ENCODE measurements around the gene AIPL1. TPM values are rescaled to one million over a fixed set of nuclear protein-coding genes. Genes with fewer than 3 reads are reported as not detected.
A peak's percentile ranks its signal among the peaks of the same experiment; 100 is the strongest.

Gene AIPL1
- total and polyA plus RNA-seq, 2 of the 13 experiments (the other 11 are each of a cell fraction or from before 2014, with no cell fraction given): not detected

GRCh38 chr17:6460531-6461161 is 25.7 kb upstream of the AIPL1 start:
- no peaks in the 10 kb centered on the region for H4K20me1 ChIP-seq (ENCODE audit: insufficient read depth, low read length)
- ChIA-PET POLR2A (no interaction called here), CTCF (ENCODE audit: low intra/inter-chr PET ratio, low total read pairs) (no interaction called here)
- no peak overlapping the region for H3K27ac ChIP-seq (ENCODE audit: extremely low read length, insufficient read depth, low read length)
- no peak overlapping the region for H3K9ac ChIP-seq (ENCODE audit: insufficient read depth, low read depth, low read length)
- peaks cover 0 to 3% of the 10 kb centered on the region in 2 experiments; a peak in 3 of 5 replicates for H3K27me3 ChIP-seq (ENCODE audit: control insufficient read depth in 1 of 2, insufficient read depth in 2 of 2, low read length in 2 of 2)
- ATAC-seq: no peak
- TF ChIP-seq PBX2 (CRISPR knock-in tag; IDR thresholded peaks at IDR 0.05): no peak
- TF ChIP-seq NFRKB (IDR thresholded peaks at IDR 0.05): no peak
- TF ChIP-seq ZBTB26 (CRISPR knock-in tag; IDR thresholded peaks at IDR 0.05; ENCODE audit: borderline replicate concordance): no peak
- no peak for TF ChIP-seq ZNF550 (CRISPR knock-in tag; IDR thresholded peaks at IDR 0.05; ENCODE audit: borderline replicate concordance)
- peak; percentile 18; the same call in 1 of the 2 replicates for TF ChIP-seq GABPA (IDR thresholded peaks at IDR 0.05; ENCODE audit: low read depth, low read length)
- no peak for TF ChIP-seq GABPA (CRISPR knock-in tag; IDR thresholded peaks at IDR 0.05; ENCODE audit: low read depth)
- TF ChIP-seq FOXK2 (IDR thresholded peaks at IDR 0.05): no peak
- no peak for TF ChIP-seq TRAFD1 (CRISPR knock-in tag; IDR thresholded peaks at IDR 0.05; ENCODE audit: borderline replicate concordance)
- peak; percentile 64; the same call in 1 of the 2 replicates for TF ChIP-seq NR2C2 (CRISPR knock-in tag; IDR thresholded peaks at IDR 0.05; ENCODE audit: borderline replicate concordance)
- no peak for TF ChIP-seq ZNF644 (CRISPR knock-in tag; IDR thresholded peaks at IDR 0.05; ENCODE audit: low read depth)
- TF ChIP-seq RCOR2 (CRISPR knock-in tag; IDR thresholded peaks at IDR 0.05): no peak
- H3K4me3 ChIP-seq (replicated peaks in 1 of 3; ENCODE audit: insufficient read depth in 1 of 3, low read depth in 2 of 3, low read length in 3 of 3): no peak overlapping the region
- intact Hi-C loops (cut with micrococcal nuclease; ENCODE audit: unreplicated experiment): no loop called here
- H2AFZ ChIP-seq (ENCODE audit: low read length): no peak overlapping the region
- no peak for DNase-seq (ENCODE audit: low spot score)
- no peak for FAIRE-seq
- in situ Hi-C loops (cut with HindIII; ENCODE audit: extremely low pct_ligation_motif_present, low pct_unique_long_range_greater_than_20kb): no loop called here
- H3K4me2 ChIP-seq (ENCODE audit: low read depth, low read length): no peak overlapping the region
- H3K36me3 ChIP-seq (replicated peaks in 1 of 2; ENCODE audit: control insufficient read depth in 1 of 2, insufficient read depth in 2 of 2, low read length in 2 of 2): no peaks in the 10 kb centered on the region
- no TSS peak for BruUV-seq (replicated peaks)
- no peaks in the 10 kb centered on the region for H3K79me2 ChIP-seq (ENCODE audit: insufficient read depth, low read length)
- no peaks in the 10 kb centered on the region for H3K9me3 ChIP-seq (ENCODE audit: low read length)
- peaks cover 25% of the 10 kb centered on the region for H3K4me1 ChIP-seq (ENCODE audit: insufficient read depth, low read length)
- 67% methylated on average over 8 of the region's 9 CpGs for WGBS (ENCODE audit: low lambda C conversion rate)
